Caco-2 (cell line): Measurements from ENCODE around the gene RAB43. TPM values are rescaled to one million over a fixed set of nuclear protein-coding genes. Genes with fewer than 3 reads are reported as not detected.
"Not testable (repeated sequence)": the region's sequence is repeated elsewhere in the genome, so short reads cannot be mapped to it uniquely, and the experiment has no call there.

Experiments
- BruUV-seq: library from RNA; stranded (reverse); fragments of 400-500 nt; replicated peaks from 2 replicates; lab custom pipeline; 2021; lab: Mats Ljungman, UMichigan
- CTCF ChIA-PET: fragments of 300-600 bp; sonication (Branson Sonifier 250); formaldehyde crosslinking; loops from one replicate; lab custom pipeline; 2022; ENCODE audit warnings: antibody characterized with exemption; lab: Charles Lee
- POLR2A ChIA-PET: fragments of 300-600 bp; sonication (Branson Sonifier 250); formaldehyde crosslinking; loops from one replicate; lab custom pipeline; 2022; ENCODE audit warnings: antibody characterized with exemption; lab: Charles Lee
- DNase-seq, 2 experiments: peaks; one replicate each; pipeline versions ENCODE4 v3.0.0 to v3.0.0-alpha.2; 2020 to 2022
- H3K27me3 ChIP-seq: replicated peaks from 2 replicates; pipeline ENCODE4 v1.6.0; 2011; ENCODE audit warnings: low read length; ENCODE audit not compliant: control insufficient read depth, insufficient read depth
- H3K36me3 ChIP-seq: 2 replicates; pipeline ENCODE4 v1.5.1; 2011; ENCODE audit warnings: low read length; ENCODE audit not compliant: control insufficient read depth, insufficient read depth
- H3K4me1 ChIP-seq: fragments of 250-450 bp; sonication (Bioruptor Pico); 2 replicates; pipeline ENCODE4 v1.5.1; 2020; ENCODE audit warnings: mild to moderate bottlenecking
- H3K4me3 ChIP-seq: 2 replicates; pipeline ENCODE4 v1.5.1; 2011; ENCODE audit warnings: low read depth, mild to moderate bottlenecking, control low read depth, low read length
- H3K9me3 ChIP-seq: fragments of 250-450 bp; sonication (Bioruptor Pico); 2 replicates; pipeline ENCODE4 v1.5.1; 2020; ENCODE audit warnings: mild to moderate bottlenecking, moderate library complexity
- H3K27ac Mint-ChIP-seq: one replicate; pipeline ENCODE4 v1.8.0; 2022; ENCODE audit warnings: mixed read lengths; ENCODE audit not compliant: unreplicated experiment
- H3K27me3 Mint-ChIP-seq: one replicate; pipeline ENCODE4 v1.8.0; 2022; ENCODE audit warnings: mixed read lengths; ENCODE audit not compliant: insufficient read depth, unreplicated experiment
- H3K36me3 Mint-ChIP-seq: one replicate; pipeline ENCODE4 v1.8.0; 2022; ENCODE audit warnings: mild to moderate bottlenecking, mixed read lengths; ENCODE audit not compliant: insufficient read depth, unreplicated experiment
- H3K4me1 Mint-ChIP-seq: one replicate; pipeline ENCODE4 v1.8.0; 2022; ENCODE audit warnings: low read depth, mixed read lengths; ENCODE audit not compliant: unreplicated experiment
- H3K4me3 Mint-ChIP-seq: one replicate; pipeline ENCODE4 v1.8.0; 2022; ENCODE audit warnings: mild to moderate bottlenecking, moderate library complexity, mixed read lengths; ENCODE audit not compliant: unreplicated experiment
- H3K9me3 Mint-ChIP-seq: one replicate; pipeline ENCODE4 v1.8.0; 2022; ENCODE audit warnings: mixed read lengths; ENCODE audit not compliant: unreplicated experiment
- intact Hi-C: fragments of 100-400 bp; cut with micrococcal nuclease; formaldehyde crosslinking; loops from one replicate; pipeline ENCODE4 v1.10.0; 2022; ENCODE audit not compliant: unreplicated experiment
- total RNA-seq: library from RNA; stranded (reverse); gene quantifications from 2 replicates; pipeline ENCODE4 v1.2.3, GENCODE V29; 2022
- TF ChIP-seq, protein P1 (sequence below), 2 experiments: fragments of 200-600 bp in 1 of 2; IDR thresholded peaks; 1 replicate in 1 of 2; 2 replicates in 1 of 2; pipeline versions ENCODE4 v1.5.1 to v1.8.0; 2011 to 2022; ENCODE audit warnings: antibody characterized with exemption in 1 of 2, control low read depth in 1 of 2, inconsistent platforms in 1 of 2, low read depth in 1 of 2, low read length in 1 of 2, mild to moderate bottlenecking in 1 of 2, moderate library complexity in 1 of 2; ENCODE audit not compliant: insufficient read depth in 1 of 2, severe bottlenecking in 1 of 2, unreplicated experiment in 1 of 2

RAB43 gene
- total RNA-seq, 1 experiment from 2014 or later, result 12.3 TPM

DNA sequence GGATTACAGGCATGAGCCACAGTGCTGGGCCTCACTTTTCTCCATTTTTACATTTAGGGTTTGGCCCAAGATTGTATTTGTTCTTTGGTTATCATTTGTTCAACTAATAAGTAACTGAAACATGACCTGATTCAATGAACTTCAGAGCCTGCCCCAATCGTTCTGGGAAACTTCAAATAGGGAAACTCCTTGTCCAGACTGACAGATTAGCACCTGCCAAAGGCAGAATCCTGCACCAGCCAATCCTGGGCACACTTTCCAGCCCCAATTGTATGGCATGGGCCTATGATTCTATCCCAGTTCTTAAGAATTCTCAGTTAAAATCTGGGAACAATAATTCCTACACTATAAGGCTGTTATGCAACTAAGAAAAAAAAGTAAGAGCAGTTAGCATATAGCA is 18.3 kb upstream of the RAB43 start:
- H3K27ac Mint-ChIP-seq, result no peak overlapping the region
- H3K4me3 Mint-ChIP-seq, result no peak overlapping the region
- CTCF ChIA-PET, result no interaction called here
- BruUV-seq, result no TSS peak
- no peak for DNase-seq
- H3K4me1 Mint-ChIP-seq, result no peaks in the 10 kb centered on the region
- H3K9me3 Mint-ChIP-seq, result no peaks in the 10 kb centered on the region
- no peaks in the 10 kb centered on the region for H3K36me3 ChIP-seq
- intact Hi-C loops, result no loop called here
- POLR2A ChIA-PET, result no interaction called here
- no peaks in the 10 kb centered on the region for H3K4me1 ChIP-seq
- TF ChIP-seq, protein P1, sequence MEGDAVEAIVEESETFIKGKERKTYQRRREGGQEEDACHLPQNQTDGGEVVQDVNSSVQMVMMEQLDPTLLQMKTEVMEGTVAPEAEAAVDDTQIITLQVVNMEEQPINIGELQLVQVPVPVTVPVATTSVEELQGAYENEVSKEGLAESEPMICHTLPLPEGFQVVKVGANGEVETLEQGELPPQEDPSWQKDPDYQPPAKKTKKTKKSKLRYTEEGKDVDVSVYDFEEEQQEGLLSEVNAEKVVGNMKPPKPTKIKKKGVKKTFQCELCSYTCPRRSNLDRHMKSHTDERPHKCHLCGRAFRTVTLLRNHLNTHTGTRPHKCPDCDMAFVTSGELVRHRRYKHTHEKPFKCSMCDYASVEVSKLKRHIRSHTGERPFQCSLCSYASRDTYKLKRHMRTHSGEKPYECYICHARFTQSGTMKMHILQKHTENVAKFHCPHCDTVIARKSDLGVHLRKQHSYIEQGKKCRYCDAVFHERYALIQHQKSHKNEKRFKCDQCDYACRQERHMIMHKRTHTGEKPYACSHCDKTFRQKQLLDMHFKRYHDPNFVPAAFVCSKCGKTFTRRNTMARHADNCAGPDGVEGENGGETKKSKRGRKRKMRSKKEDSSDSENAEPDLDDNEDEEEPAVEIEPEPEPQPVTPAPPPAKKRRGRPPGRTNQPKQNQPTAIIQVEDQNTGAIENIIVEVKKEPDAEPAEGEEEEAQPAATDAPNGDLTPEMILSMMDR (IDR thresholded peaks at IDR 0.05; ENCODE audit: insufficient read depth in 1 of 2, low read depth in 1 of 2, low read length in 1 of 2, severe bottlenecking in 1 of 2, unreplicated experiment in 1 of 2), result no peak
- peaks cover 29% of the 10 kb centered on the region for H3K36me3 Mint-ChIP-seq
- H3K4me3 ChIP-seq, result no peak overlapping the region
- H3K9me3 ChIP-seq, result no peaks in the 10 kb centered on the region
- no peaks in the 10 kb centered on the region for H3K27me3 ChIP-seq
- no peaks in the 10 kb centered on the region for H3K27me3 Mint-ChIP-seq

DNA sequence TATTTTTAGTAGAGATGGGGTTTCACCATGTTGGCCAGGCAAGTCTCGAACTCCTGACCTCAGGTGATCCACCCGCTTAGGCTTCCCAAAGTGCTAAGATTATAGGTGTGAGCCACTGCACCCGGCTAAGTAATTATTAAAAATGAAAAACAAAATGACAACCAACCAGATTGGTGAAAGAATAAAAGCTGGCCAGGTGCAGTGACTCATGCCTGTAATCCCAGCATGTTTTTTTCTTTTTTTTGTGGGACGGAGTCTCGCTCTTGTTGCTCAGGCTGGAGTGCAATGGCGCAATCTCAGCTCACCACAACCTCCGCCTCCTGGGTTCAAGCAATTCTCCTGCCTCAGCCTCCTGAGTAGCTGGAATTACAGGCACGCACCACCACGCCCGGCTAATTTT is 14.7 kb upstream of the RAB43 start:
- CTCF ChIA-PET, H3K4me1 ChIP-seq, BruUV-seq, intact Hi-C loops, H3K27me3 ChIP-seq, H3K27me3 Mint-ChIP-seq, H3K4me1 Mint-ChIP-seq, H3K4me3 ChIP-seq, H3K9me3 ChIP-seq, DNase-seq, H3K36me3 ChIP-seq, H3K4me3 Mint-ChIP-seq, H3K9me3 Mint-ChIP-seq, H3K27ac Mint-ChIP-seq, POLR2A ChIA-PET: not testable (repeated sequence)
- H3K36me3 Mint-ChIP-seq, result peaks cover 37% of the 10 kb centered on the region

DNA sequence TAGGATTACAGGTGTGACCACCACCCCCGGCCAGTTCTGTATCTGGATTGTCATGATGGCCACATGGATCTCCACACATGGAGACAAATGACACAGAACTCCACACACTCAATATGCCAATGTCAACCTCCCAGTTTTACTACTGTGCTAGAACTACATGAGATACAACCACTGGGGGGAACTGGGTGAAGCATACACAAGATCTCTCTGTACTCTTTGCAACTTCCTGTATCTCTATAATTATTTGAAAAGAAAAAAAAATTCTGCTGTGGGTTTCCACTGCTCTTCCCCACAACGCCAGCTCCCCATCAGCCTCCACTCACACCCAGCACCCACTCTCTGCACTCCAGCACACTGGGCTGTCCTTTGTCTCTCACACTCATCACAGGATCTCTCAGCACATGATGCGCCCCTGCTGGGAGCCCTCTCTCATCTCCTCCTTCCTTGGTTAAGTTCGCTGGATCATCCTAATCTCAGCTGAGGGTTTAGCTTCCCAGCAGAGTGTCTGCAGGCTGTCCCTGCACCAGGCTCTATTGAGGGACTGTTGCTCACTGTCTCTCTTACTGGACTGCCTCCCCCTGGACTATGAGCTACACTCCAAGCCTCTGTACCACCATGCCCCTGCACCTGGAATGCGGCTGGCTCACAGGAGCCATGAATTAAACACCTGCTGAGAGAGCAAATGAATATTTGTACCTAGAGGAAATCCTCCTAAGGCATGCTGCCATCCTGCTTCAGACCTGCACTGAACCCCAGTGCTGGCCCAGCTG is 10.7 kb upstream of the RAB43 start:
- intact Hi-C loops, result no loop called here
- no peak overlapping the region for H3K4me3 Mint-ChIP-seq
- H3K27ac Mint-ChIP-seq, result no peak overlapping the region
- H3K4me1 Mint-ChIP-seq, result no peaks in the 10 kb centered on the region
- ChIA-PET CTCF (interaction anchor here (1.1 kb wide), 1 partner anchor 9 kb away, joined by 3 read pairs; no protein-coding TSS in a partner anchor), POLR2A (no interaction called here)
- no peaks in the 10 kb centered on the region for H3K4me1 ChIP-seq
- peaks cover 3% of the 10 kb centered on the region for H3K36me3 ChIP-seq
- TF ChIP-seq, protein P1 (IDR thresholded peaks at IDR 0.05; ENCODE audit: insufficient read depth in 1 of 2, low read depth in 1 of 2, low read length in 1 of 2, severe bottlenecking in 1 of 2, unreplicated experiment in 1 of 2), result no peak
- no TSS peak for BruUV-seq
- no peak overlapping the region for H3K4me3 ChIP-seq
- H3K27me3 ChIP-seq, result no peaks in the 10 kb centered on the region
- H3K9me3 ChIP-seq, result no peaks in the 10 kb centered on the region
- peaks cover 37% of the 10 kb centered on the region for H3K36me3 Mint-ChIP-seq
- no peaks in the 10 kb centered on the region for H3K9me3 Mint-ChIP-seq
- no peak for DNase-seq
- no peaks in the 10 kb centered on the region for H3K27me3 Mint-ChIP-seq
